Mammary epithelial cell (primary cell): ENCODE data around the gene MXRA8.

ENCODE experiments used
- CTCF ChIP-seq, 2 donors: IDR thresholded peaks in 1 of 2; conservative IDR thresholded peaks in 1 of 2; 2 replicates each; pipeline ENCODE4 v1.5.1; 2011 to 2012; ENCODE audit warnings: inconsistent platforms in 2 of 2, low read length in 2 of 2, mild to moderate bottlenecking in 2 of 2, control low read depth in 1 of 2, low read depth in 1 of 2; ENCODE audit not compliant: insufficient read depth in 1 of 2; ENCODE audit errors: extremely low read depth in 1 of 2
- EZH2 ChIP-seq: IDR thresholded peaks from 2 replicates; pipeline ENCODE4 v1.6.1; 2012; ENCODE audit warnings: low read length, inconsistent platforms, borderline replicate concordance

- TF ChIP-seq CTCF (conservative IDR thresholded peaks at IDR 0.05 in 1 of 2, IDR thresholded peaks at IDR 0.05 in 1 of 2; ENCODE audit: extremely low read depth in 1 of 2, insufficient read depth in 1 of 2, low read depth in 1 of 2, low read length in 2 of 2) (no peak), EZH2 (no peak)
Measured at GRCh38 chr1:1303736-1304135, 54.6 kb downstream of the MXRA8 start.
